Right lobe of liver (tissue), 4 donors: ENCODE results near the gene RNF152.

ENCODE experiments used
- POLR2A ChIP-seq: fragments of 450-650 bp; IDR thresholded peaks from one replicate; pipeline ENCODE4 v1.6.1; 2017; ENCODE audit warnings: antibody characterized with exemption, mild to moderate bottlenecking
- TF ChIP-seq, protein P1 (sequence below), 4 donors: fragments of 200-600 bp in 3 of 4; fragments of 450-650 bp in 1 of 4; IDR thresholded peaks; one replicate each; pipeline versions ENCODE4 v1.5.1 to v1.8.0; 2016 to 2022; ENCODE audit warnings: antibody characterized with exemption in 4 of 4, mild to moderate bottlenecking in 2 of 4
- donor health status: DM: no; HTN: no; CAD: no.
- donor health status: DM: no; HTN: no; CAD: no.
- donor health status: DM: no; HTN: yes; CAD: no.

DNA sequence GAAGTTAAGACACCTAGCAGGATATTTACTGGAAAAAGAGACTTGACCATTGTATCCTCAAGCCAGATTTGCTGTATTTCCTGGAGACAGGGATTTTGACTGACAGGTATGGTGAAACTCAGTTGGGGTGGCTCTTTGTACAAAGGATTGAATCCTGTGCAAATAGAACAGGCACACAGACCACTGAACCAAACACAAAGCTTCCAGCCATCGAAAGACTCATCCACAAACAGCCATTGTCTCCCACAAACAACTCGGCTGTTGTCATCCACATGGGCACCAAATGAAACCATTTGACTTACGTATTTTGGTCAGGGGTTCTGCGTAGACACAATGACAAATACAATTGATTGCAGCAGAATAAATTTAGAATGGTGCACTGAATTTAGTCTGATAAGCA is 15.9 kb downstream of the RNF152 start:
- TF ChIP-seq, protein P1, sequence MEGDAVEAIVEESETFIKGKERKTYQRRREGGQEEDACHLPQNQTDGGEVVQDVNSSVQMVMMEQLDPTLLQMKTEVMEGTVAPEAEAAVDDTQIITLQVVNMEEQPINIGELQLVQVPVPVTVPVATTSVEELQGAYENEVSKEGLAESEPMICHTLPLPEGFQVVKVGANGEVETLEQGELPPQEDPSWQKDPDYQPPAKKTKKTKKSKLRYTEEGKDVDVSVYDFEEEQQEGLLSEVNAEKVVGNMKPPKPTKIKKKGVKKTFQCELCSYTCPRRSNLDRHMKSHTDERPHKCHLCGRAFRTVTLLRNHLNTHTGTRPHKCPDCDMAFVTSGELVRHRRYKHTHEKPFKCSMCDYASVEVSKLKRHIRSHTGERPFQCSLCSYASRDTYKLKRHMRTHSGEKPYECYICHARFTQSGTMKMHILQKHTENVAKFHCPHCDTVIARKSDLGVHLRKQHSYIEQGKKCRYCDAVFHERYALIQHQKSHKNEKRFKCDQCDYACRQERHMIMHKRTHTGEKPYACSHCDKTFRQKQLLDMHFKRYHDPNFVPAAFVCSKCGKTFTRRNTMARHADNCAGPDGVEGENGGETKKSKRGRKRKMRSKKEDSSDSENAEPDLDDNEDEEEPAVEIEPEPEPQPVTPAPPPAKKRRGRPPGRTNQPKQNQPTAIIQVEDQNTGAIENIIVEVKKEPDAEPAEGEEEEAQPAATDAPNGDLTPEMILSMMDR (IDR thresholded peaks at IDR 0.05): no peak
- no peak for TF ChIP-seq POLR2A
